NB4 (cell line): Measurements from ENCODE around the gene ADH1C.

ENCODE experiments used
- MAX ChIP-seq: IDR thresholded peaks from 2 replicates; pipeline ENCODE4 v1.6.1; 2011; ENCODE audit warnings: low read depth, low read length
- MYC ChIP-seq: IDR thresholded peaks from 2 replicates; pipeline ENCODE4 v1.6.1; 2011; ENCODE audit warnings: low read depth, low read length
- TF ChIP-seq, protein P1 (sequence below): IDR thresholded peaks from one replicate; pipeline ENCODE4 v1.5.1; 2012; ENCODE audit warnings: low read depth, low read length

DNA sequence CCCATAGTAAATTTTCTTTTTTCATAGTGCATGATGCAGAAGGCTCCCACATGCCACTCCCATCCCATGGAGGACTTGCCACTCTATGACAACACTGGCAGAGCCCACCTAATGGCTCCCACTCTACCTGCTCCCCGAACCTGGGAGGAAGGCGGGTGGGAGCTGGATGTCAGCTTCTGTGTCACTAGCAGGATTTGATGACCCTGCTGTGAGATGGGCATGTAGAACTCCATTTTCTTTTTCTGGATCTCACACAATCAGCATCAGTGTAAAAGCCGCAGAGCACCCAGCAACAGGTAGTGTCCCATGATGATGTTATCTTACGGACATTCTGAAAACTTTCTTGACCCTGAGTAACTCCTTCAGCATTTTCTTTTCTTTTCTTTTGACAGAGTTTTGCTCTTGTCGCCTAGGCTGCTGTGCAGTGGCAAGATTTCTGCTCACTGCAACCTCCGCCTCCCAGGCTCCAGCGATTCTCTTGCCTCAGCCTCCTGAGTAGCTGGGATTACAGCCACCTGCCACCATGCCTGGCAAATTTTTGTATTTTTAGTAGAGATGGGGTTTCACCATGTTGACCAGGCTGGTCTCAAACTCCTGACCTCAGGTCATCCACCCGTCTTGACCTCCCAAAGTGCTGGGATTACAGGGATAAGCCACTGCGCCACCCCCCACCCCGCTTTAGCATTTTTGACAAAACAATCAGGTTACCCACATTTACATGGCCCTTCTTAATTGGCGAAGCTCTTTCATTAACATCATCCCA lies 46.7 kb downstream of the ADH1C start:
- TF ChIP-seq, protein P1, sequence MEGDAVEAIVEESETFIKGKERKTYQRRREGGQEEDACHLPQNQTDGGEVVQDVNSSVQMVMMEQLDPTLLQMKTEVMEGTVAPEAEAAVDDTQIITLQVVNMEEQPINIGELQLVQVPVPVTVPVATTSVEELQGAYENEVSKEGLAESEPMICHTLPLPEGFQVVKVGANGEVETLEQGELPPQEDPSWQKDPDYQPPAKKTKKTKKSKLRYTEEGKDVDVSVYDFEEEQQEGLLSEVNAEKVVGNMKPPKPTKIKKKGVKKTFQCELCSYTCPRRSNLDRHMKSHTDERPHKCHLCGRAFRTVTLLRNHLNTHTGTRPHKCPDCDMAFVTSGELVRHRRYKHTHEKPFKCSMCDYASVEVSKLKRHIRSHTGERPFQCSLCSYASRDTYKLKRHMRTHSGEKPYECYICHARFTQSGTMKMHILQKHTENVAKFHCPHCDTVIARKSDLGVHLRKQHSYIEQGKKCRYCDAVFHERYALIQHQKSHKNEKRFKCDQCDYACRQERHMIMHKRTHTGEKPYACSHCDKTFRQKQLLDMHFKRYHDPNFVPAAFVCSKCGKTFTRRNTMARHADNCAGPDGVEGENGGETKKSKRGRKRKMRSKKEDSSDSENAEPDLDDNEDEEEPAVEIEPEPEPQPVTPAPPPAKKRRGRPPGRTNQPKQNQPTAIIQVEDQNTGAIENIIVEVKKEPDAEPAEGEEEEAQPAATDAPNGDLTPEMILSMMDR, result no peak
- no peak for TF ChIP-seq MYC
- no peak for TF ChIP-seq MAX
